IMR-90 (cell line): Measurements from ENCODE around the gene HOXD10. TPM values are rescaled to one million over a fixed set of nuclear protein-coding genes. Genes with fewer than 3 reads are reported as not detected.

ENCODE experiments used
- ATAC-seq: fragments of 200-7000 bp; cut with Tn5 transposase; 2 replicates; pipeline ENCODE4 v1.9.1; 2020; ENCODE audit warnings: low read depth, mild to moderate bottlenecking, moderate library complexity
- BruUV-seq: library from RNA; stranded (reverse); fragments of 400-500 nt; replicated peaks from 2 replicates; lab custom pipeline; 2021; lab: Mats Ljungman, UMichigan
- CTCF ChIA-PET: fragments of 300-600 bp; formaldehyde crosslinking; extraction: SDS; loops from one replicate; lab custom pipeline; 2021; ENCODE audit warnings: antibody characterized with exemption; lab: Yijun Ruan, JAX
- POLR2A ChIA-PET: fragments of 300-600 bp; sonication (Branson Sonifier 250); formaldehyde crosslinking; loops from one replicate; lab custom pipeline; 2022; ENCODE audit warnings: antibody characterized with exemption; ENCODE audit not compliant: unreplicated experiment; lab: Charles Lee
- DNase-seq: peaks from one replicate; pipeline ENCODE4 v3.0.0; 2013
- H2AFZ ChIP-seq: replicated peaks from 2 replicates; pipeline ENCODE3; 2013; ENCODE audit warnings: low read length, mild to moderate bottlenecking; ENCODE audit not compliant: poor library complexity
- H2AK5ac ChIP-seq: 2 replicates; pipeline ENCODE4 v1.6.1; 2013; ENCODE audit warnings: low read depth, low read length, inconsistent platforms
- H2AK9ac ChIP-seq: replicated peaks from 2 replicates; pipeline ENCODE3; 2013; ENCODE audit warnings: mild to moderate bottlenecking, low read depth, low read length, moderate library complexity; ENCODE audit not compliant: poor library complexity
- H2BK120ac ChIP-seq: 2 replicates; pipeline ENCODE4 v1.6.1; 2013; ENCODE audit warnings: low read depth, low read length, inconsistent platforms
- H2BK15ac ChIP-seq: 3 replicates; pipeline ENCODE4 v1.6.1; 2013; ENCODE audit warnings: low read depth, low read length, inconsistent platforms
- H2BK20ac ChIP-seq: 2 replicates; pipeline ENCODE4 v1.6.1; 2013; ENCODE audit warnings: low read depth, mild to moderate bottlenecking, inconsistent platforms, low read length, moderate library complexity
- H2BK5ac ChIP-seq: 2 replicates; pipeline ENCODE4 v1.6.1; 2013; ENCODE audit warnings: mild to moderate bottlenecking, low read depth, low read length, inconsistent platforms; ENCODE audit not compliant: poor library complexity, severe bottlenecking
- H3K14ac ChIP-seq: replicated peaks from 2 replicates; pipeline ENCODE4 v1.6.1; 2013; ENCODE audit warnings: low read depth, low read length, inconsistent platforms
- H3K18ac ChIP-seq: 2 replicates; pipeline ENCODE4 v1.6.1; 2013; ENCODE audit warnings: low read depth, low read length, control low read depth
- H3K23ac ChIP-seq: 2 replicates; pipeline ENCODE4 v1.6.1; 2013; ENCODE audit warnings: low read depth, low read length, inconsistent platforms
- H3K27ac ChIP-seq: 2 replicates; pipeline ENCODE4 v1.5.1; 2013; ENCODE audit warnings: mild to moderate bottlenecking, control low read depth, low read length; ENCODE audit not compliant: insufficient read depth
- H3K27me3 ChIP-seq: 2 replicates; pipeline ENCODE4 v1.6.1; 2013; ENCODE audit warnings: low read length; ENCODE audit not compliant: control insufficient read depth, insufficient read depth
- H3K36me3 ChIP-seq: 2 replicates; pipeline ENCODE4 v1.6.1; 2013; ENCODE audit warnings: low read length, mixed read lengths; ENCODE audit not compliant: control insufficient read depth, insufficient read depth
- H3K4ac ChIP-seq: 2 replicates; pipeline ENCODE4 v1.6.1; 2013; ENCODE audit warnings: low read depth, low read length, inconsistent platforms
- H3K4me1 ChIP-seq: 2 replicates; pipeline ENCODE4 v1.6.1; 2013; ENCODE audit warnings: low read length, mixed read lengths; ENCODE audit not compliant: control insufficient read depth, insufficient read depth
- H3K4me2 ChIP-seq: 2 replicates; pipeline ENCODE4 v1.6.1; 2013; ENCODE audit warnings: low read depth, mild to moderate bottlenecking, control low read depth, low read length, moderate library complexity
- H3K4me3 ChIP-seq: 2 replicates; pipeline ENCODE4 v1.5.1; 2013; ENCODE audit warnings: low read depth, mild to moderate bottlenecking, control low read depth, low read length, moderate library complexity; ENCODE audit not compliant: insufficient read depth
- H3K56ac ChIP-seq: 2 replicates; pipeline ENCODE4 v1.6.1; 2013; ENCODE audit warnings: low read length, inconsistent platforms; ENCODE audit not compliant: insufficient read depth; ENCODE audit errors: extremely low read depth
- H3K79me1 ChIP-seq, 2 experiments: 2 replicates each; pipeline ENCODE4 v1.6.1; 2013; ENCODE audit warnings: low read length in 2 of 2, inconsistent platforms in 1 of 2, low read depth in 1 of 2
- H3K9ac ChIP-seq: 2 replicates; pipeline ENCODE4 v1.6.1; 2013; ENCODE audit warnings: low read depth, low read length, control low read depth
- H3K9me1 ChIP-seq: 2 replicates; pipeline ENCODE4 v1.6.1; 2013; ENCODE audit warnings: low read length, inconsistent platforms; ENCODE audit not compliant: insufficient read depth
- H3K9me3 ChIP-seq: 2 replicates; pipeline ENCODE4 v1.6.1; 2013; ENCODE audit warnings: low read length; ENCODE audit not compliant: control insufficient read depth, insufficient read depth
- H4K20me1 ChIP-seq: 2 replicates; pipeline ENCODE4 v1.6.1; 2013; ENCODE audit warnings: low read length, inconsistent platforms; ENCODE audit not compliant: insufficient read depth
- H4K5ac ChIP-seq: 2 replicates; pipeline ENCODE4 v1.6.1; 2013; ENCODE audit warnings: mild to moderate bottlenecking, low read depth, low read length, control low read depth
- H4K8ac ChIP-seq, 2 experiments: 2 replicates each; pipeline ENCODE4 v1.6.1; 2013; ENCODE audit warnings: low read depth in 2 of 2, low read length in 2 of 2, control low read depth in 1 of 2, inconsistent platforms in 1 of 2
- H4K91ac ChIP-seq: 2 replicates; pipeline ENCODE4 v1.6.1; 2013; ENCODE audit warnings: low read depth, low read length, inconsistent platforms; ENCODE audit not compliant: insufficient read depth
- BHLHE40 ChIP-seq: fragments of 150-350 bp; IDR thresholded peaks from 2 replicates; pipeline ENCODE4 v1.6.1; 2016; ENCODE audit warnings: mild to moderate bottlenecking, low read depth, low read length
- CEBPB ChIP-seq: IDR thresholded peaks from 2 replicates; pipeline ENCODE4 v1.6.1; 2012; ENCODE audit warnings: low read depth, low read length, improper control_type of control experiment
- CHD1 ChIP-seq: IDR thresholded peaks from 2 replicates; pipeline ENCODE4 v1.6.1; 2012; ENCODE audit warnings: low read depth, low read length, improper control_type of control experiment
- CTCF ChIP-seq: conservative IDR thresholded peaks from 2 replicates; pipeline ENCODE4 v1.5.1; 2012; ENCODE audit warnings: mild to moderate bottlenecking, low read depth, low read length, improper control_type of control experiment
- ELK1 ChIP-seq: fragments of 150-350 bp; IDR thresholded peaks from 2 replicates; pipeline ENCODE4 v1.6.1; 2016; ENCODE audit warnings: low read depth, mild to moderate bottlenecking, low read length, moderate library complexity, borderline replicate concordance
- FOS ChIP-seq: fragments of 150-350 bp; IDR thresholded peaks from 2 replicates; pipeline ENCODE4 v1.6.1; 2016; ENCODE audit warnings: low read depth, low read length
- MAFK ChIP-seq: IDR thresholded peaks from 2 replicates; pipeline ENCODE4 v1.6.1; 2012; ENCODE audit warnings: low read depth, low read length, improper control_type of control experiment
- MAZ ChIP-seq: IDR thresholded peaks from 2 replicates; pipeline ENCODE4 v1.6.1; 2012; ENCODE audit warnings: low read depth, mild to moderate bottlenecking, low read length, improper control_type of control experiment, moderate library complexity, borderline replicate concordance
- MXI1 ChIP-seq: IDR thresholded peaks from 2 replicates; pipeline ENCODE4 v1.6.1; 2012; ENCODE audit warnings: low read depth, mild to moderate bottlenecking, low read length, moderate library complexity, borderline replicate concordance
- NFE2L2 ChIP-seq: fragments of 150-350 bp; IDR thresholded peaks from 2 replicates; pipeline ENCODE4 v1.6.1; 2016; ENCODE audit warnings: low read depth, mild to moderate bottlenecking, low read length
- POLR2A ChIP-seq: IDR thresholded peaks from 2 replicates; pipeline ENCODE4 v1.6.1; 2012; ENCODE audit warnings: mild to moderate bottlenecking, low read depth, low read length
- RAD21 ChIP-seq: IDR thresholded peaks from 2 replicates; pipeline ENCODE4 v1.6.1; 2012; ENCODE audit warnings: low read length, improper control_type of control experiment
- RCOR1 ChIP-seq: IDR thresholded peaks from 2 replicates; pipeline ENCODE4 v1.6.1; 2012; ENCODE audit warnings: mild to moderate bottlenecking, low read length, improper control_type of control experiment; ENCODE audit not compliant: insufficient replicate concordance
- RFX5 ChIP-seq: IDR thresholded peaks from 2 replicates; pipeline ENCODE4 v1.8.0; 2012; ENCODE audit warnings: low read depth, mild to moderate bottlenecking, low read length, moderate library complexity
- SMC3 ChIP-seq: fragments of 150-350 bp; IDR thresholded peaks from 2 replicates; pipeline ENCODE4 v1.6.1; 2016; ENCODE audit warnings: low read depth, mild to moderate bottlenecking, antibody characterized with exemption, low read length, moderate library complexity
- USF2 ChIP-seq: fragments of 150-350 bp; IDR thresholded peaks from 2 replicates; pipeline ENCODE4 v1.6.1; 2017; ENCODE audit warnings: mild to moderate bottlenecking, antibody characterized with exemption, low read length, low read depth
- dilution Hi-C: fragments of 300-500 bp; cut with HindIII; formaldehyde crosslinking; loops from one replicate; pipeline ENCODE4 v1.14.3; 2018; ENCODE audit warnings: low sequenced_read_pairs; ENCODE audit not compliant: unreplicated experiment
- in situ Hi-C: fragments of 300-500 bp; cut with MboI; formaldehyde crosslinking; loops from 3 replicates; pipeline ENCODE4 v1.14.3; 2019; ENCODE audit warnings: low sequenced_read_pairs, inconsistent platforms, mixed read lengths
- intact Hi-C: fragments of 100-400 bp; cut with micrococcal nuclease; formaldehyde crosslinking; loops from 2 replicates; pipeline ENCODE4 v1.10.0; 2022
- polyA plus RNA-seq, 3 experiments: library from polyadenylated mRNA; depleted of rRNA; stranded (reverse); fragments of >200 nt; gene quantifications; 2 replicates each; pipeline ENCODE4 v1.2.3, GENCODE V29; 2012; ENCODE audit warnings: low replicate concordance in 1 of 3
- total RNA-seq: library from RNA; depleted of rRNA; stranded (reverse); fragments of >200 nt; gene quantifications from 2 replicates; pipeline ENCODE4 v1.2.3, GENCODE V29; 2012

HOXD10 gene
- total and polyA plus RNA-seq, 2 of the 4 experiments (the other 2 are of a cell fraction), result not detected

GRCh38 chr2:176133389-176133788 is 16.8 kb downstream of the HOXD10 start:
- Histone ChIP-seq H4K8ac (no peak overlapping the region), H3K4me2 (no peak overlapping the region), H2BK15ac (no peak overlapping the region), H2AFZ (no peak overlapping the region), H3K27me3 (peaks cover 93% of the 10 kb centered on the region), H3K14ac (no peak overlapping the region), H2AK9ac (no peak overlapping the region), H3K4ac (no peak overlapping the region), H2BK120ac (no peak overlapping the region), H3K9me1 (no peaks in the 10 kb centered on the region), H2BK5ac (no peak overlapping the region), H2AK5ac (no peak overlapping the region), H3K36me3 (no peaks in the 10 kb centered on the region), H3K23ac (no peak overlapping the region), H3K9me3 (peaks cover 1% of the 10 kb centered on the region), H3K56ac (no peak overlapping the region), H3K18ac (no peak overlapping the region), H3K79me1 (no peaks in the 10 kb centered on the region), H3K4me3 (no peak overlapping the region), H4K5ac (no peak overlapping the region), H3K9ac (no peak overlapping the region), H2BK20ac (no peak overlapping the region), H3K27ac (no peak overlapping the region), H4K91ac (no peak overlapping the region), H4K20me1 (no peaks in the 10 kb centered on the region), H3K4me1 (no peaks in the 10 kb centered on the region)
- no TSS peak for BruUV-seq
- ATAC-seq, result no peak
- POLR2A ChIA-PET, result no interaction called here
- no peak for DNase-seq
- intact Hi-C loops, result no loop called here
- dilution Hi-C loops, result no loop called here
- CTCF ChIA-PET, result interaction anchor here (1.2 to 3.1 kb wide), 3 partner anchors 321 to 504 kb away, joined by 4 to 23 read pairs (median 9); no protein-coding TSS in a partner anchor
- in situ Hi-C loops, result no loop called here
- no peak for TF ChIP-seq RFX5
- TF ChIP-seq RCOR1, result no peak
- no peak for TF ChIP-seq CEBPB
- TF ChIP-seq CHD1, result no peak
- TF ChIP-seq MAFK, result no peak
- TF ChIP-seq SMC3, result no peak
- no peak for TF ChIP-seq MXI1
- no peak for TF ChIP-seq NFE2L2
- TF ChIP-seq CTCF, result no peak
- no peak for TF ChIP-seq USF2
- no peak for TF ChIP-seq RAD21
- TF ChIP-seq POLR2A, result no peak
- TF ChIP-seq BHLHE40, result no peak
- TF ChIP-seq MAZ, result no peak
- TF ChIP-seq ELK1, result no peak
- no peak for TF ChIP-seq FOS
